Right renal cortex interstitium (tissue), 3 donors: ENCODE data around the gene MCM9. TPM values are rescaled to one million over a fixed set of nuclear protein-coding genes. Genes with fewer than 3 reads are reported as not detected.
"Not testable (repeated sequence)": the region's sequence is repeated elsewhere in the genome, so short reads cannot be mapped to it uniquely, and the experiment has no call there.

Source experiments
- DNase-seq, 3 donors: peaks; one replicate each; pipeline ENCODE4 v3.0.0-alpha.2; 2013; ENCODE audit warnings: low read depth in 3 of 3, low spot score in 2 of 3
- polyA plus RNA-seq, 3 donors: library from polyadenylated mRNA; unstranded; fragments of 120-200 nt; gene quantifications; one replicate each; pipeline ENCODE4 v1.2.1, GENCODE V29; 2013; ENCODE audit not compliant: insufficient read length in 3 of 3

MCM9 gene
- polyA plus RNA-seq, 3 donors = 23.6 to 26.8 (median 24.2) TPM

GRCh38 chr6:118869350-118869749 is 65.6 kb downstream of the MCM9 start:
- DNase-seq = no peak

- not testable (repeated sequence) for DNase-seq
Measured at GRCh38 chr6:118868901-118869300, 66.1 kb downstream of the MCM9 start.

GRCh38 chr6:118867181-118867580 is 67.8 kb downstream of the MCM9 start:
- no peak for DNase-seq

- DNase-seq = no peak
Measured at GRCh38 chr6:118865100-118865391, 69.9 kb downstream of the MCM9 start.

- no peak for DNase-seq
Measured at GRCh38 chr6:118864341-118865099, 70.4 kb downstream of the MCM9 start.

DNA sequence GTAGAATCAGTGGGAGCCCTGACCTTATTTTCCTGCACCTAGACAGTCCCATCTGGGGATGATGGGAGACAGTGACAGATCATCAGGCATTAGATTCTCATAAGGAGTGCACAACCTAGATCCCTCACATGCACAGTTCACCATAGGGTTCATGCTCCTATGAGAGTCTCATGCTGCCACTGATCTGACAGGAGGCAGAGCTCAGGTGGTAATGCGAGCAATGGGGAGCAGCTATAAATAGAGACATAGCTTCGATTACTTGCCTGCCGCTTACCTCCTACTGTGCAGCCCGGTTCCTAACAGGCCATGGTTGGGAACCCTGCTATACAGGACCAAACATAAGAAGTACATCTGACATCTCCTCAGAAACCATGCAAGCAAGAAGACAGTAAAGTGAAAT is 72.5 kb downstream of the MCM9 start:
- DNase-seq = no peak

GRCh38 chr6:118860880-118861279 is 74.1 kb downstream of the MCM9 start:
- DNase-seq = no peak

GRCh38 chr6:118860363-118860762 is 74.6 kb downstream of the MCM9 start:
- no peak for DNase-seq

DNA sequence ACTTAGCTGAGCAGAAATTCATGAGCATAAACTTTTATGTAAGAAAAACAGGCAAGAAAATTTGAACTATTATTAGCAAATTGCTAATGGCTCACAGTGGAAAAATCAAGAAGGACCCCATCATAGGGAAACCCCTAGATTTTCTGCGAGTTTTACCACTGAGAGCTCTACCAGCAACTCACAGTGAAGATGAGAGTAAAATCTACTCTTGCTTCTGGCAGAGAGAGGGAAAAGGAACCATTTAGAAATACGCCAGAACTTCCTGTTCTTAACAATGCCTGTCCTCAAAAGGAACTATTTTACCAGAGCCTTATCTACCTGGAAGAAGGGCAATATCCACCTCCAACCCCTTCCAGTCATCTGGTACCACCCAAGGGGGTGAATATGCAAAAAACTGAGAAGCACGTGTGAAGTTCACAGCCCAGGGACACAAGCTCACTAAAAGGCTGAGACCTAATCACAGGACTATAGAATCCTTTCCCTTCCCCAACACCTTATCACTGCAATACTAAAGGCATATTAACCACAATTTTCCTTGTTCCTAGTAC is 75.4 kb downstream of the MCM9 start:
- DNase-seq = no peak

DNA sequence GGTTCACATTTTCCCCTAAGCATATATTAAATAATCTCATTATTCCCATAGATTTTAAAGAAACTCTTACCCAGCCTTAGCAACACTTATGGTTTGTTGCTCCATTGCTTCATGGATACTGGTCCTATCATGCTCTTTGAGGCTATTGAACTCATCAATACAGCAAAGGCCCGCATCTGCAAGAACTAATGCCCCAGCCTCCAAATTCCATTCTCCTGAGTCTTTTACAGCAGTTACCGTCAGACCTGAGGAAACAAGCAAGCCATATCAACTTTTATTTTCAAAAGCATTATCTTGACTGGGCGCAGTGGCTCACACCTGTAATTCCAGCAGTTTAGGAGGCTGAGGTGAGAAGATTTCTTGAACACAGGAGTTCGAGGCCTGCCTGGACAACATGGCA is 78.7 kb downstream of the MCM9 start:
- no peak for DNase-seq

- DNase-seq = no peak
Measured at GRCh38 chr6:118853408-118853807, 81.6 kb downstream of the MCM9 start.

GRCh38 chr6:118844915-118845314 is 90.0 kb downstream of the MCM9 start:
- no peak for DNase-seq

- no peak for DNase-seq
Measured at GRCh38 chr6:118843685-118844390, 91.1 kb downstream of the MCM9 start.

- no peak for DNase-seq
Measured at GRCh38 chr6:118830691-118831090, 104.3 kb downstream of the MCM9 start.

DNA sequence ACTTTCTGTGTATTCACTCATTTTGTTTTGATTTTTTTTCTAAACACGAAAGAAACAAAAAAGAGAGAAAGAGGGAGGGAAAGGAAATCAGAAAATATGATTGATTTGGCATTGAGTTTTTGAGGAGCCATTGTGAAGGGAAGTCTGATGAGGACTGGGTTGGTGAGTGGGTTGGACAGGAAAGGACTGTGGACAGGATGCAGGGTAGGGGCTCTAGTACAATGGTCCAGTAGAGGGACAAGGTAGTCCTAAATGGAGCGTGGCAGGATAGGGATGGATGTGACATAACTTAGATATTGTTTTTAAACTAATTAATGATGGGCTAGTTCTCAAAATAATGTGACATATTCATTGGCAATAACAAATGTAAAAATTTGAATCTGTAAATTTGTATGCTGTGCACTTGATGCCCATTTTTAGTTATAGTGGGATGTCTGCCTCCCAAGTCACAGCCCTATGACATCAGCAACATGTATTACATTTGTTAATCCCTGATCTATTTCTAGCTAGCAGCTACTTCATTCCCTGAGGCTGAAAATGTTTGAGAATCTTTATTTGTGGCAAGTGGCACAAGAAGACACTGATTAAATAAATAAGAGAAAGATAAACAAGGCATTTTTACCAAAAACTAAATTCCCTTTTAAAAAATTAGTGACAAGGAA is 105.0 kb downstream of the MCM9 start:
- no peak for DNase-seq

DNA sequence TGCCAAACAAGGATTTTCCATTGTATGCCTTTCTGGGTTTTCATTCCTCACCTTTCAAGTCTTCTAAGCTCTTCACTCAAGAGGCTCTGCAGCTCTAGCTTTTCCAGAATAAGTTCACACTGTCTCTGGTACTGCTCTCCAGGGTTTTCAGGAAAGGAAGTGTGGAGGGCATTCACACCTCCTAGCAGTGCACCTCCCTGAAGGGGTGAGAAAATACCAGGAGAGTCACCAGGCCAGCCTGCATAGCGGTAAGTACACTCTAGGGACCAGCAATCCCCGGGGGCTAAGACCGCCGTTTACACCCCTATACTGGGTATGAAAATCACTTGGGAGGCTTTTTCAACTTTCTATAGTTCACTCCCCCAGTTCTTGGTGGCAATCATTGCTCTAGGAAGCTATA is 108.9 kb downstream of the MCM9 start:
- no peak for DNase-seq

DNA sequence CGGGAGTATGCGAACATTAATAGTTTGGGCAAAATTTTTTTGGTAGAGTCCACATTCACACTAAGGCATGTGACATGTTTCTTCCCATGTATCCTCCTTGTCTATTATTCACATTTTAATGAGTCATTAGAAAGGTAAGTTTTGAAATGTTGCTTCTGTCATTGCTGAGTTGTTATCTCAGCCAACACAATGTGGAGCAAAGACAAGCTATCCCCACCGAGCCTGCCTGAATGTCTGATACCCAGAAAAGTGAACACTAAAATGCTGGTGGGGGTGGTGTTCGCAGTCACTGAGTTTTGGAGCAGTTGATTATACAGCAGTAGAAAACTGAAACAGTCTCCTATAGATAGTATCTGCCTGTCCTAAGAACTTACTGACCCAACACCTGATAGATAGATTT is 109.3 kb downstream of the MCM9 start:
- DNase-seq = no peak

DNA sequence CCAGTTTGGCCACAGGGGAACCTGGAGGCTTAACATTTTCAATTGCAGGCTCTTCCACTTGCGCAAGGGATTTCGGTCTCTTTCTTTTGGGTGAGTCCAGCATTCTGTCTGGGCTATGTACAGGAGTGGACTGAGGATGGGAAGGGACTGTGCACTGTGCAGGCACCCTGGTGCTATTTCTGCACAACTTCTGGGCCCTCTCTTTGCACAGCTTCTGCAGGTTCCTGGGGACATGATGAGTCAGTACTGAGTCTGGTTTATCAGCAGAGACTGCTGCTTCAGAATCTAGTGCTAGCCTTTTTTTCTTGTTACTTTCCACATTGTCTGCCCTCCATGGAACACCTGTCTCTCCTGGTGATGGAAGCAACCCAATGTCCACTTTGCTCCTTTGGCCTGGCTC is 119.5 kb downstream of the MCM9 start:
- no peak for DNase-seq

DNA sequence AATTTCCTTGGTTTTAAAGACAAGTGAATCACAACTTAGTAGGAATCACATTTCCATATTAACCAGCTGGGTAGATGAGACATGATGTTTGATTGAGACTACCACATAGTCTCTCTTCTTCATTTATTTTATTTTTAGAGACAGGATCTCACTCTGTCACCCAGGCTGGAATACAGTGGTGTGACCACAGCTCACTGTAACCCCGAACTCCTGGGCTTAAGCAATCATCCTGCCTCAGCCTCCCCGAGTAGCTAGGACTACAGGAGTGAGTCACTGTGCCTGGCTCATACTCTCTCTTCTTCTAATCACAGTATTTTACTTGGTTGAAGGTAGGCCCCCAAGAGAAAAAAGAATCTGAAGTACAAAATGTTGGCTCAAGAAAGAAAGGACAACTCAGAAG is 121.2 kb downstream of the MCM9 start:
- DNase-seq = no peak

GRCh38 chr6:118812970-118813369 is 122.0 kb downstream of the MCM9 start:
- no peak for DNase-seq

DNA sequence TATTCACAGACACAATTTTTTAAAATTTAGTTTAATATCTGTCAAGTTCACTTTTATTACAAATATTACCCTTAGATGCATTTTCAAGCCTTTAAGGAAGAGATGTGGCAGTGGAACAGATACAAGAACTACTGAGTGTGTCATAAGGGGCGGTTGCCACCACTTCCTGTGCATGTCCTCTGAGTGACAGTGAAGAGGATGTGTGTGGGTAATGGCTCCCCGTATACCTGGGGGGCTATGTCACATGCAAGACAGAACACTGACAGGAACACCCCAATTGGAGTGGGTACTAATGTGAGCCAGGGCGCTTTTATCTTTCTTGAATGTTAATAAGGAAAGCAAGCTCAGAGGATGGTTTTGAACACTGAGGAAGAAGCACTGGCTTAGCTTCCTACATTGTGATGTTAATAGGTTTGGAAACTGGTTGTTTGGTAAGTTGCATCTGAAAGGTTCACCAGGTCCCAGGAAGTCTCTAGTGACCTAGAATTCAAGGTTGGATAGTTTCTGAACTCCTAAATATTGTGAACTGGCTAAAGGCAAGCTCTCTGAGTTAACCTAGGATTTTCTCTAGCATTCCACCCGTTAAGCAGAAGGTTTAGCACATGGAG is 124.4 kb downstream of the MCM9 start:
- no peak for DNase-seq
